HG03571 (cell line): ENCODE data around the gene TEX13B.
"Not testable (repeated sequence)": the region's sequence is repeated elsewhere in the genome, so short reads cannot be mapped to it uniquely, and the experiment has no call there.

Experiments
- ATAC-seq: cut with Tn5 transposase; IDR thresholded peaks from one replicate; pipeline ENCODE4 v1.9.1; 2021; ENCODE audit not compliant: unreplicated experiment

The TEX13B gene, protein sequence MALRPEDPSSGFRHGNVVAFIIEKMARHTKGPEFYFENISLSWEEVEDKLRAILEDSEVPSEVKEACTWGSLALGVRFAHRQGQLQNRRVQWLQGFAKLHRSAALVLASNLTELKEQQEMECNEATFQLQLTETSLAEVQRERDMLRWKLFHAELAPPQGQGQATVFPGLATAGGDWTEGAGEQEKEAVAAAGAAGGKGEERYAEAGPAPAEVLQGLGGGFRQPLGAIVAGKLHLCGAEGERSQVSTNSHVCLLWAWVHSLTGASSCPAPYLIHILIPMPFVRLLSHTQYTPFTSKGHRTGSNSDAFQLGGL

GRCh38 chrX:107982356-107982755 is at the start of gene TEX13B:
TEX13B (minus strand) TSS chrX:107982370; CDS start chrX:107982127, 243 bp downstream.
- no peak for ATAC-seq

GRCh38 chrX:108029928-108030711 is 48.0 kb upstream of the TEX13B start:
- ATAC-seq = no peak

DNA sequence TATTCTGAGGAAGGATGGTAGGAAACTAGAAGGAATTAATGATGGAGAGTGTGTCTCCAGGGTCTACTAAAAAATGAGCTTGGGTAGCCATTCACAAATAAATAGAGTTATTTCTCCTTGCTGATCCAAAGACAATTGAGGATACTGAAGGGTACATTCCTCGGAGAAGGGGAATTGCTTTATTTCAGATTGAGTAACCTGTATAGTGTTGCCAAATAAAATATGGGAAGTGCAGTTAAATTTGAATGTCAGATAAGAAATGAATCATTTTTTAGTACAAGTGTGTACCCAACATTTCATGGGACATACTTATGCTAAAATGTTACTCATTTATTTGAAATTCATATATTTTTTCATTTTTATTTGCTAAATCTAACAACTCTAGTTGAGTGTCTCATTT is 46.7 kb upstream of the TEX13B start:
- no peak for ATAC-seq

- ATAC-seq = no peak
These were observed 43.9 kb upstream of the TEX13B start for GRCh38 chrX:108025954-108026600.

DNA sequence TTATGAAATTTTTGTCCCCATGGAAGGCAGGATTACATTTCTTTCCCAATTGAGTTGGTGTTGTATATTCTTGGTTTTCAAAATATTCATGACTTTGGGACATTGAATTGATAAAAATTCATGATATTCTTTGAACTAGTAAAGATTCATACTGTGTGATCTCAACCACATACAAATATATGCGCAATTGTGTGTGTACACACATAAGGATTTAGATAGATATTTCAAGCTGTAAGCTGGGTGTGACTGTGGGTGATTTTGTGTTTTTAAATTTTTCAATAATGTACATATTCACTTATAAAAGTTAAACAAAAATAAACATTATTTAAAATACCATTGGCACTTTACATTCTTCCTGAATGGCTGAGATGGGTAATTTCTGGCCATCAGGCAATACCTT is 43.2 kb upstream of the TEX13B start:
- ATAC-seq = no peak

GRCh38 chrX:108022491-108023089 is 40.4 kb upstream of the TEX13B start:
- no peak for ATAC-seq

DNA sequence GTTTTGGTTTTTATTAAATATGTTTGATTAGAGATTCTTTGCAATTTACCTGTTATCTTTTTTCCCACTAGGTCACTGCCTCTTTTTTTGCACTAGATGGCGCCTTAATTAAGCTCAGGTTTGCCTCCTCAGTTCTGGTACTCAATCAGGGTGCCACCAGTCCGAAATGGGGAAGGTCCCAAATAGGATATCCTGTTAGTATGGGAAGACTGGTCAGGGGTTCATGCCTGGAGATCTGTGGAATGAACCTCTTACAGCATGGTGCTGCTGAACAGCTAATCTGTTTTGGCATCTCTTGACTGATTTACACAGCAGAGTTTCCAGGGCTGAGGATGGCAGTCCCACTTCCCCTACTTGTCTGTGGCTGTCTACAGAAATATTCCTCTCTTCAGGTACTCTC is 38.5 kb upstream of the TEX13B start:
- no peak for ATAC-seq

DNA sequence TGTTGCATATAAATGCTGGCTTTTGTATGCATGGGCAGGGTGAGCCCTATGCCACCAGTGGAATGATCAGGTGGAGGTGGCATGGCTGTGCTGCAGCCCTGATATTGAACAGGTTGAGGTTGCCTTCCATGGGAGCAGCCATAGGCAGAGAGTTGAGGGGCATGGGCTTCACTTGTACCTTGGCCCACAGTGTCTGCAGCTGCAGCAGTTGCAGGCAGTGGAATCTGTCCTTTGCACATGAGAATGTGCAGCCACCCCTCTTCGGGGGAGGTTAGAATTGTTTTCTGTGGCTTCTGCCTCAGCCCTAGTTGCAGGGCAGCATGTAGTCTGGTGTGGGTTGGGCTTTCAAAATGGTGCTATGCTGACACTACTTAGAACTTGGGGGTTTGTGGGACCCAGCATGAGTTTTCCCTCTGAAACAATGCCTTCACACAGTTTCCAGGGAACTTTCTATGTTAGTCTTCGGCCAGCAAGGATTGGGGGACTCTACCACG is 37.3 kb upstream of the TEX13B start:
- ATAC-seq = no peak

DNA sequence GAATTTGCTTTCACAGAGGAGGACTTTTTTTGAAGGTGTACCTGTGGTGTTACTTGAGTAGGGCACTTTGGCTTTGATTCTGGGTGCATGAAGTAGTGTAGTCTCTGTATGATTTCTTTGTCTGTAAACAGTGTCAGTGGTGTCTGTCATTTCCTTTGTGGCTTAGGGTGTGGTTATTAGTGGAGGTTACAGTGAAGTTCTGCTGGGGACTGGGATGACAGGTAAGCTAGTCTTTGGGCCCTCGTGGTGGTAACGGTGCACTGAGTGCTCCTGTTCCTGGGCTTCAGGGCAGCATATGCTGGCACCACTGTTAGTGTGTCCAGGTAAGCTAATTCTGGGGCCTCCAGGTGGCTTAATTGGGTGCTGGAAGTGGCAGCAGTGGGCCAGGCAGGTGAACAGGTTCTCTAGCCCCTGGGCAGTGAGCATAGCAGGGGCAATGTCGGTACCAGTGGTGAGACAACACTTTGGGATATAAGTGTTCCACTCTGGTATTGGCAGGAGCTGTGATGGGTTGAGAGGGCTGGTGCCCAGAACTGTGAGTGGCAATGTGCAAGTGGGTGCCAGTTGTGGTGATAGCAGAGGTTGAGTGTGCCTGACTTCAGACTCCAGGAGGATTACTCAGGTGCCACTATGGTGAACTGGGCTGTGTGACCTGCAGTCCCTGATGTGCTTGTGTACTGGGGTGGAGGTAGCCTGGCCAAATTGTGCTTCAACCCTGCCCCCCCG is 36.6 kb upstream of the TEX13B start:
- no peak for ATAC-seq

DNA sequence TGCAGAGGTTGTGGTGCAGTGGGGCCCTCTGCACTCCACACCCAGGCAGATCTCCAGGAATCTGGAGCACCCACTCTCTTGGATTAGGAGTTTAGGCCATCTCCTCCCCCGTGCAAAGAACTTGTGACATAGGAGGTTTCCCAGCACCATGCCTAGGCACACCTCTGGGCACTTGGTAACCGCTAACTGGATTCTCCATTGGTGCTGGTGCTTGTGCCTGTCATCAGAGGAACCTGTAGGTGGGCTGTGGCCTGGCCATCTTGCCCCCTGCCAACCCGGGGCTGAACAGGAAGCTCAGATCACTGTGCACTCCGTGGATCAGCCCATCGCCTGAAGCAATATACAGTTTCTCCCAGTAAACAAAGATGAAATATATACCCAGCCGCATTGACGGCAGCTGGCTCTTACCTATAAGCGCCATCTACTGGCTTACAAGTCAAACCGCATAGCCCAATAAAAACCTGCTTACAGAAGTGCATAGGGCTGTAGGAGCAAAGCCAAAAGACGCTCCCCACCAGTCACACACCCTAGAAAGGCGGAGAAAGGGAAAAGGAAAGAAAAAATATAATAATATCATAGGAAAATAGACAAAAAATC is 19.1 kb upstream of the TEX13B start:
- ATAC-seq = peak; percentile 62

DNA sequence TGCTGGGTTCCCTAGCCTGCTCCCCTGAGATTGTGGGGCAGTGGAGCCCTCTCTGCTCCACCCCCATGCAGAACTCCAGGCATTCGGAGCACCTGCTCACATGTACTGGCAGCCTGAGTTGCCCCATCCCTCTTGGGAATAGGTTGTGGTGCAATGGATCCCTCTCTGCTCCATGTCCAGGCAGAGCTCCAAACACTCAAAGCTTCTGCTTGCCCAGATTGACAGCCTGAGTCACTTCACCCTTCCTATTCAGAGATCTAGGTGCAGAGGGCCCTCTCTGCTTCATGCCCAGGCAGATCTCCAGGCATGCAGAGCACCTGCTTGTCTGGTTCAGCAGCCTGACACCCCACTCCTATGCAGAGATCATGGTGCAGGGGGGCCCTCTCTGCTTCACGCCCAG is 18.6 kb upstream of the TEX13B start:
- no peak for ATAC-seq

- ATAC-seq = no peak
These were observed 14.0 kb upstream of the TEX13B start for GRCh38 chrX:107996124-107996523.

GRCh38 chrX:107985033-107985432 is 2.9 kb upstream of the TEX13B start:
- no peak for ATAC-seq

DNA sequence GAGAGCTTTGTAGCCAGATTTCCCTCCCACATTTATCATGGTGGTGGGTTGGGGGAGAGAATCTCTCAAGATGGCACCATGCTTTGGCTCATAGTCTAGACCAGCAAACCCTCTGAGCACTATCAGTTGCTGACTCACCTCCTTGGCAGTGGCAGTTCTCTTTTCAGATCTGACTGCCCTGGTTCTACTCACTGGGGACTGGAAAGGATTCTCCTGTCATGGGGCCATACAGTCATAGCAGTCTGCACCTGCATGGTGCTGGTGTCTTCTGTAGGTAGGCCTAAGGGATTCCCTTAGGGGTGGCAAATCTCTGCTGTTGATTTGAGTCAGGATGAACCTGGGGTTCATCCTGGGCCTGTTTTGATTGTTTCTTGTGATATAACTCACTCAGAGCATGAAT is 2.6 kb downstream of the TEX13B start:
- ATAC-seq = no peak

- no peak for ATAC-seq
These were observed 3.4 kb downstream of the TEX13B start for GRCh38 chrX:107978707-107979307.

DNA sequence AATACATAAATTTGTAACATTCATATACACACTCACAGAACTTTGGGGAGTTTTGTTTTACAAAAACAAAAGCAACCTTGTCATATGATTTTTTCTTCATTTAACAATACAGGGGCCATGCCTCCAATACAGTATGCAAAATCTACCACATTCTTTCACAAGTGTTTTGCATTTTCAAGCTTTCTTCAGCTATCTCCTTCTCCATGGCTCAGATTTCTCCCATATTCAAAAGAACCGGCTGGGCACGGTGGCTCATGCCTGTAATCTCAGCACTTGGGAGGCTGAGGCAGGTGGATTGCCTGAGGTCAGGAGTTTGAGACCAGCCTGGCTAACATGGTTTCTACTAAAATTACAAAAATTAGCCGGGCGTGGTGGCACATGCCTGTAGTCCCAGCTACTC is 4.1 kb downstream of the TEX13B start:
- ATAC-seq = no peak

GRCh38 chrX:107971636-107972035 is 10.5 kb downstream of the TEX13B start:
- no peak for ATAC-seq

DNA sequence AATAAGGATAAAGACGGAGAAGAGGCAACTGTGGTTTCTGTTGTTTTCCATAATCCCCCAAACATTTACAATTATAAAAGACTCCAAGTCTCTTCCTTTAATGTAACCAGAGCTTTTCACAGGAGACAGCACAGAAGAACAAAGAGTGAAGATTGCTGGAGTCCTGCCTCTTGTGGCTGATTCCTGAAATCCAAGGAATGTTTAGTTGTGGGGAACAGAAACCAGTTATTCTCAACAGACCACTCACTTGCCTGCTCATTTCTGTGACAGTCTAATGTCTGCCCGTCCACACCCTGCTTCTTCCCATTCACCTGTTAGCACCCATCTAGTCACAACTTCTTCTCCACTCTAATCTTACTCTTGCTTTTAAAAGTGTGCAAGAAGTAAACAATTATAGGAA is 12.1 kb downstream of the TEX13B start:
- ATAC-seq = no peak

DNA sequence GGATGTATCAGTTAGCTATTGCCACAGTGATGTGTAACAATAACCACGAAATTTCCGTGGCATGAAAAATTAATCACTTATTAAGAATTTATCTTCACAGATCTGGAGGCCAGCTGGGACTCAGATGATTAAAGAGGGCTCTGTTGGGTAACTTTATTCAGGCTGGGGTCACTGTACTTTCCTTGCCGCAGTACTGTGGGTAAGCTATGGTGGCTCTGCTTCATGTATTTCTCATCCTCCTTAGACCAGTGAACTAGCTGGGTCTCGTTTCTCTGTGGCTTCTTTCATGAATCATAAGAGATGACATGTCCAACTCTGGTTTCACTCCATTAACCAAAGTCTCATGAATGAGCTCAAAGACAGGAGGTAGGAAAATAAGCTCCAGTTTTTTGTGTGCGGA is 13.5 kb downstream of the TEX13B start:
- ATAC-seq = peak; percentile 81

GRCh38 chrX:107955337-107955736 is 26.8 kb downstream of the TEX13B start:
- ATAC-seq = not testable (repeated sequence)
